Natural killer cell (primary cell): ENCODE data around the gene CMIP. TPM values are rescaled to one million over a fixed set of nuclear protein-coding genes. Genes with fewer than 3 reads are reported as not detected.

Experiments used
- ATAC-seq, 3 donors: fragments of 150-1000 bp in 2 of 3; fragments of 200-7000 bp in 1 of 3; cut with Tn5 transposase; 1 replicate in 1 of 3; 2 replicates in 2 of 3; pipeline ENCODE4 v1.10.0; 2021; ENCODE audit warnings: mild to moderate bottlenecking in 2 of 3, moderate library complexity in 2 of 3
- DNase-seq, 2 donors: peaks; one replicate each; pipeline versions ENCODE4 v3.0.0 to v3.0.0-alpha.2; 2013 to 2021; ENCODE audit warnings: mixed read lengths in 1 of 2
- H3K27ac ChIP-seq: one replicate; pipeline ENCODE4 v1.5.1; 2013; ENCODE audit warnings: mild to moderate bottlenecking, low read length
- H3K27me3 ChIP-seq: one replicate; pipeline ENCODE4 v1.6.1; 2013; ENCODE audit warnings: low read length; ENCODE audit not compliant: control insufficient read depth, insufficient read depth
- H3K36me3 ChIP-seq: one replicate; pipeline ENCODE4 v1.6.1; 2013; ENCODE audit warnings: low read length; ENCODE audit not compliant: control insufficient read depth, insufficient read depth
- H3K4me1 ChIP-seq: one replicate; pipeline ENCODE4 v1.6.1; 2013; ENCODE audit warnings: low read length; ENCODE audit not compliant: control insufficient read depth, insufficient read depth
- H3K4me3 ChIP-seq: one replicate; pipeline ENCODE4 v1.5.1; 2013; ENCODE audit warnings: low read length
- H3K9me3 ChIP-seq: one replicate; pipeline ENCODE4 v1.6.1; 2013; ENCODE audit warnings: low read length; ENCODE audit not compliant: control insufficient read depth, insufficient read depth
- H3K27ac Mint-ChIP-seq, 2 donors: one replicate each; pipeline ENCODE4 v1.8.0; 2022; ENCODE audit warnings: mild to moderate bottlenecking in 2 of 2, mixed read lengths in 2 of 2, moderate library complexity in 1 of 2
- H3K27me3 Mint-ChIP-seq, 2 donors: one replicate each; pipeline ENCODE4 v1.8.0; 2022; ENCODE audit warnings: low read depth in 2 of 2, mixed read lengths in 2 of 2
- H3K36me3 Mint-ChIP-seq: one replicate; pipeline ENCODE4 v1.8.0; 2022; ENCODE audit warnings: mixed read lengths
- H3K4me1 Mint-ChIP-seq, 2 donors: one replicate each; pipeline ENCODE4 v1.8.0; 2022; ENCODE audit warnings: mixed read lengths in 2 of 2
- H3K4me3 Mint-ChIP-seq: one replicate; pipeline ENCODE4 v1.8.0; 2022; ENCODE audit warnings: mild to moderate bottlenecking, moderate library complexity, mixed read lengths
- H3K9me3 Mint-ChIP-seq, 2 donors: one replicate each; pipeline ENCODE4 v1.8.0; 2022; ENCODE audit warnings: mixed read lengths in 2 of 2
- WGBS: methylation state at CpG from one replicate; pipeline ENCODE4 v1.1.7; 2013; ENCODE audit warnings: missing lambda C conversion rate; ENCODE audit not compliant: insufficient coverage; 5-methylcytosine and 5-hydroxymethylcytosine counted together
- intact Hi-C: fragments of 100-400 bp; cut with micrococcal nuclease; formaldehyde crosslinking; loops from one replicate; pipeline ENCODE4 v1.14.2; 2022
- total RNA-seq, 4 donors: library from RNA; stranded (reverse); fragments of 120-200 nt in 1 of 4; gene quantifications; one replicate each; pipeline versions ENCODE4 v1.2.3 to v1.2.4, GENCODE V29; 2013 to 2022
- TF ChIP-seq, protein P1 (sequence below): fragments of 200-600 bp; IDR thresholded peaks from one replicate; pipeline ENCODE4 v1.8.0; 2022; ENCODE audit warnings: antibody characterized with exemption

Gene CMIP
- total RNA-seq, 3 donors from 2014 or later (not counting 1 experiment from before 2014, with no cell fraction given), result 88.2 to 115 (median 91.5) TPM

DNA sequence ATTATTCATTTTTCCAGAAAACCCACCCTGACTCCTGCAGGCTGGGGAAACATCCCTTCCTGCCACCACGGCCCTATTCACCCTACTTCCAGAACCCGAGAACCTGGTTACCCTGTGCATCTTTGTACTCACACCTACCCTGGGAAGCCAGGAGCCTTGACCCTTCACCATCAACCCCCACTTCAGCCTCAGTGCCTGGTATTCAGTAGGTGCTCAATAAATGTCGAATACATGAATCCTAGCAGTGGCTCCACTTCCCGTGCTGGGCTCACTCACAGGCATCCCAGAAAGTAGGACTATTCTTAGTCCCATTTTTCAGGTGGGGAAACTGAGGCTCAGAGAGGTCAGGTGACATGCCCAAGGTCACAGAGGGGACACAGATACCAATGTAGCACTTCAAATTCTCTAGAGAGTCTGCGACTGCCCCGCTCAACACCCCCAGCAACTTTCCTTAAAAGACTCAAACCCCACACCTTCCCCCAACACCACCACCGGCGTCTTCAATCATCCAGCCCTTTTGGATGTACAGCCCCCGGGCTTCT is 36.1 kb upstream of the CMIP start:
- 89% methylated on average over 9 of the region's 9 CpGs for WGBS
- DNase-seq, result no peak
- Histone ChIP-seq H3K27me3 (no peaks in the 10 kb centered on the region), H3K27ac (no peak overlapping the region), H3K4me3 (no peak overlapping the region), H3K36me3 (no peaks in the 10 kb centered on the region), H3K4me1 (peaks cover 7% of the 10 kb centered on the region), H3K9me3 (no peaks in the 10 kb centered on the region)
- intact Hi-C loops, result no loop called here
- Mint-ChIP-seq H3K36me3 (no peaks in the 10 kb centered on the region), H3K4me1 (peaks cover 0 to 8% of the 10 kb centered on the region in 2 donors), H3K4me3 (no peak overlapping the region), H3K27me3 (no peaks in the 10 kb centered on the region), H3K9me3 (no peaks in the 10 kb centered on the region), H3K27ac (peak overlapping the region in 1 of 2 donors; percentile 13)
- TF ChIP-seq, protein P1, sequence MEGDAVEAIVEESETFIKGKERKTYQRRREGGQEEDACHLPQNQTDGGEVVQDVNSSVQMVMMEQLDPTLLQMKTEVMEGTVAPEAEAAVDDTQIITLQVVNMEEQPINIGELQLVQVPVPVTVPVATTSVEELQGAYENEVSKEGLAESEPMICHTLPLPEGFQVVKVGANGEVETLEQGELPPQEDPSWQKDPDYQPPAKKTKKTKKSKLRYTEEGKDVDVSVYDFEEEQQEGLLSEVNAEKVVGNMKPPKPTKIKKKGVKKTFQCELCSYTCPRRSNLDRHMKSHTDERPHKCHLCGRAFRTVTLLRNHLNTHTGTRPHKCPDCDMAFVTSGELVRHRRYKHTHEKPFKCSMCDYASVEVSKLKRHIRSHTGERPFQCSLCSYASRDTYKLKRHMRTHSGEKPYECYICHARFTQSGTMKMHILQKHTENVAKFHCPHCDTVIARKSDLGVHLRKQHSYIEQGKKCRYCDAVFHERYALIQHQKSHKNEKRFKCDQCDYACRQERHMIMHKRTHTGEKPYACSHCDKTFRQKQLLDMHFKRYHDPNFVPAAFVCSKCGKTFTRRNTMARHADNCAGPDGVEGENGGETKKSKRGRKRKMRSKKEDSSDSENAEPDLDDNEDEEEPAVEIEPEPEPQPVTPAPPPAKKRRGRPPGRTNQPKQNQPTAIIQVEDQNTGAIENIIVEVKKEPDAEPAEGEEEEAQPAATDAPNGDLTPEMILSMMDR, result no peak
- ATAC-seq, result no peak

DNA sequence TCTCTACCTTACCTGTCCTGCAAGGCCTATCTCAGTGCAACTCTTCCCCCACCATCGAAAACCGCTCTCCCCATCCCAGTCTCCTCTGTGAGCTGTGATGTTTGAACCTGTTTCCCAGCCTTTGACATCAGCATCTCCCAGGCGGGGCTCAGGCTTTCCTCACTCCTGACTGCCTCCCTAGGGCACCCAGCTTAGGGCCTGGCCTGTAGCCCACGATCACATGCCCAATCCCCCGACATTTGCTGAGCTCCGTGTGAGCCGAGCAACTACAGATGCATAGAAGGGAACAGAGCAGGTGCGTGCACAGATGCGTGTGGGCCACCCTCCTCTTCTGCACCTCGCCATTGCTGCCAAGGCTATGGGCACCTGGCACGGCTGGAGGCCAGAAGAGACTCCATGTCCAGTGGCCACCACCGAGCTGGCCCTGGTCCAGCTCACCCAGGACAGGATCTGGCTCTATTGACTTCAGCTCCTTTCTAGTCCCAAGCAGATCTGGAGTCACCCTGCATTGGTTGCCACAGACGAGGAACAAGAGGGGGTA is 35.5 kb upstream of the CMIP start:
- Histone ChIP-seq H3K4me3 (no peak overlapping the region), H3K36me3 (no peaks in the 10 kb centered on the region), H3K4me1 (peaks cover under 1% of the 10 kb centered on the region), H3K27ac (no peak overlapping the region), H3K9me3 (no peaks in the 10 kb centered on the region), H3K27me3 (no peaks in the 10 kb centered on the region)
- peaks cover 0 to 5% of the 10 kb centered on the region in 2 donors for H3K4me1 Mint-ChIP-seq
- no peaks in the 10 kb centered on the region for H3K9me3 Mint-ChIP-seq
- no peak overlapping the region for H3K4me3 Mint-ChIP-seq
- TF ChIP-seq, protein P1, result no peak
- intact Hi-C loops, result no loop called here
- ATAC-seq (no peak), DNase-seq (no peak)
- no peaks in the 10 kb centered on the region for H3K36me3 Mint-ChIP-seq
- WGBS, result 87% methylated on average over 13 of the region's 13 CpGs
- H3K27me3 Mint-ChIP-seq, result no peaks in the 10 kb centered on the region
- H3K27ac Mint-ChIP-seq, result peak overlapping the region in 1 of 2 donors; percentile 13

DNA sequence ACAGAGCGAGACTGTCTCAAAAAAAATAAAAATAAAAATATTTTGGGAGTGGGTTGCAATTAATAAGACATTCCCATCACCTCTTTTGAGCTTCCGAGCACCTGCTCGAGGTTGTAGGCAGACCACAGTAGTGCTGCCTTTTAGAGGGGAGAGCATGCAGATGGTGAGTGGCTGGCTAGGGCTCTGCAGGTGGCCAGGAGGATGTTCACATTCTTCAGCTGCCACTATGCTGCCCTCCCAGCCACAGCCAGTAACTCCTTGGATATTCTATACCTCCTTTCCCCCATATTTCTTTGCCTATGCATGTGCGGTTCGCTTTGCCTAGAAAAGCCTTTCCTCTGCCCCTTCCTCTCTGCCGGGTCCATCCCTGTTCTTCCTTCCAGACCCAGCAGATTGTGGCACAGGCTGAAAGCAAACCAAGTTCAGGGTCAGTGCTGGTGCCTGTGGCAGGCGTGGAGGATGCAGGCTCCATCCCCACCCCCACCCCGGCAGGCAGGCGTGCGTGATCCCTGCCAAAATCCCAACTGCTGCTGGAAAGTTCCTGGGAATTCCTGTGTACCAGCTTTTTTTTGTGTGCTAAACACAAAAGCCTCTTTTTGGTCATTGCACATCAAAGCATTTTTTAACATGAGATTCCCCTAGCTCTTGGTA is 33.8 kb upstream of the CMIP start:
- H3K27me3 Mint-ChIP-seq, result no peaks in the 10 kb centered on the region
- Histone ChIP-seq H3K9me3 (no peaks in the 10 kb centered on the region), H3K27ac (no peak overlapping the region), H3K36me3 (no peaks in the 10 kb centered on the region), H3K4me1 (no peaks in the 10 kb centered on the region), H3K27me3 (no peaks in the 10 kb centered on the region), H3K4me3 (no peak overlapping the region)
- intact Hi-C loops, result no loop called here
- TF ChIP-seq, protein P1, result no peak
- H3K27ac Mint-ChIP-seq, result no peak overlapping the region
- H3K4me1 Mint-ChIP-seq, result no peaks in the 10 kb centered on the region
- 85% methylated on average over 9 of the region's 10 CpGs for WGBS
- H3K4me3 Mint-ChIP-seq, result no peak overlapping the region
- no peaks in the 10 kb centered on the region for H3K36me3 Mint-ChIP-seq
- DNase-seq (no peak), ATAC-seq (no peak)
- no peaks in the 10 kb centered on the region for H3K9me3 Mint-ChIP-seq
